OCI-LY3 (cell line): ENCODE results near the gene ACOX1.
"Not testable (repeated sequence)": the region's sequence is repeated elsewhere in the genome, so short reads cannot be mapped to it uniquely, and the experiment has no call there.

Source experiments
- CTCF ChIP-seq: fragments of 200-600, 300-600 bp; sonication (generic); IDR thresholded peaks from 2 replicates; pipeline ENCODE4 v1.5.1; 2014; ENCODE audit warnings: antibody characterized with exemption, low read length, low read depth
- EZH2phosphoT487 ChIP-seq: fragments of 200-600 bp; shearing (Covaris generic); IDR thresholded peaks from 2 replicates; pipeline ENCODE4 v1.6.1; 2018; ENCODE audit warnings: antibody characterized with exemption, mixed run types, low read depth

- not testable (repeated sequence) for TF ChIP-seq CTCF, EZH2phosphoT487
Observed at GRCh38 chr17:75969044-75969443, 9.9 kb downstream of the ACOX1 start.
